ENCODE results near the gene GHSR.

The GHSR gene

DNA sequence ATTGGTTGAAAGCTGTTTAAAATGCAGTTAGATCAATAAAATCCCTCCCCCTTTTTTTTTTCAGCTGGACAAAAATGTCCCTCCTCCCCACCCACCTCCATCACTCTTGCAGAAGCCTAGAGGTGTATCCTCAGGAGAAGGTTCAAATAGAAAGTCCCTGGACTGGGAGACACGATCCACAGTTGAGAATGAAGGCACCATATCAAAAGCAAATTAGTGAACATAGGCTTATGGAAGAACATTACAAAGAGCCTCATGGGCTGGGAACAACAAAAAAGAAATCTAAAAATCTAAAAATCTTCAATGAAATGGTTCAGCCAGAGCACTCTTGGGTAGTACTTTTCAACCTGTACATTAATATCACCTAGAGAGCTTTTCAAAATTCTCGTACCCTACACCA, 46.2 kb downstream of the GHSR start:
- H3K27me3 ChIP-seq (ENCODE audit: control insufficient read depth in 2 of 2, insufficient read depth in 2 of 2, low read length in 2 of 2) = no peaks in the 10 kb centered on the region
- H3K36me3 ChIP-seq (ENCODE audit: control insufficient read depth in 2 of 2, insufficient read depth in 2 of 2, low read length in 2 of 2) = peaks cover 6 to 14% of the 10 kb centered on the region in 2 donors
- no peak overlapping the region for H3K27ac ChIP-seq (ENCODE audit: low read depth in 2 of 2, low read length in 2 of 2)
- H3K9me3 ChIP-seq (ENCODE audit: control insufficient read depth in 2 of 2, low read length in 2 of 2) = no peaks in the 10 kb centered on the region
- no peak overlapping the region for H3K9ac ChIP-seq (ENCODE audit: low read depth in 1 of 2, low read length in 2 of 2)
- H3K4me1 ChIP-seq (ENCODE audit: control insufficient read depth in 2 of 2, insufficient read depth in 2 of 2, low read length in 2 of 2) = no peaks in the 10 kb centered on the region
- H3K4me3 ChIP-seq (ENCODE audit: low read length in 2 of 2) = no peak overlapping the region

DNA sequence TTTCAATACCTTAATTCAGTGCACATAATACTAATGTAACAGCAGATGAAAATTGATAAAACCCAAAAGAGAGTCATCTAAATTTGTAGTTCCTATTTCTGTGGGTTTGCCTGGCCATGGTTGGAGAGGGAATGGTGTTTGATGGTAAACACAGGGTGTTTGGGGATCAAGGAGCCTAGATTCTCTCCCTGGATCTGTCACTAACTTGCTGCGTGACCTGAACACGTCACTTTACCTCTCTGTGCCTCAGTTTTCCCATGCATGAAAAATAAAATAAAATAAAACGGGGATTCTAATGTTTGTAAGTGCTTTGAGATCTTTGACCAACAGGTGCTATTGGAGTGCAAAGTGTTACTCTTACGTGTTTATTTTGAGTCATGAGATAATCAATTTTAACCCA, 49.8 kb downstream of the GHSR start:
- Histone ChIP-seq H3K36me3 (ENCODE audit: control insufficient read depth in 2 of 2, insufficient read depth in 2 of 2, low read length in 2 of 2) (peaks cover 15 to 17% of the 10 kb centered on the region in 2 donors), H3K4me1 (ENCODE audit: control insufficient read depth in 2 of 2, insufficient read depth in 2 of 2, low read length in 2 of 2) (no peaks in the 10 kb centered on the region), H3K27ac (ENCODE audit: low read depth in 2 of 2, low read length in 2 of 2) (no peak overlapping the region), H3K9me3 (ENCODE audit: control insufficient read depth in 2 of 2, low read length in 2 of 2) (no peaks in the 10 kb centered on the region), H3K27me3 (ENCODE audit: control insufficient read depth in 2 of 2, insufficient read depth in 2 of 2, low read length in 2 of 2) (no peaks in the 10 kb centered on the region), H3K9ac (ENCODE audit: low read depth in 1 of 2, low read length in 2 of 2) (no peak overlapping the region), H3K4me3 (ENCODE audit: low read length in 2 of 2) (no peak overlapping the region)

DNA sequence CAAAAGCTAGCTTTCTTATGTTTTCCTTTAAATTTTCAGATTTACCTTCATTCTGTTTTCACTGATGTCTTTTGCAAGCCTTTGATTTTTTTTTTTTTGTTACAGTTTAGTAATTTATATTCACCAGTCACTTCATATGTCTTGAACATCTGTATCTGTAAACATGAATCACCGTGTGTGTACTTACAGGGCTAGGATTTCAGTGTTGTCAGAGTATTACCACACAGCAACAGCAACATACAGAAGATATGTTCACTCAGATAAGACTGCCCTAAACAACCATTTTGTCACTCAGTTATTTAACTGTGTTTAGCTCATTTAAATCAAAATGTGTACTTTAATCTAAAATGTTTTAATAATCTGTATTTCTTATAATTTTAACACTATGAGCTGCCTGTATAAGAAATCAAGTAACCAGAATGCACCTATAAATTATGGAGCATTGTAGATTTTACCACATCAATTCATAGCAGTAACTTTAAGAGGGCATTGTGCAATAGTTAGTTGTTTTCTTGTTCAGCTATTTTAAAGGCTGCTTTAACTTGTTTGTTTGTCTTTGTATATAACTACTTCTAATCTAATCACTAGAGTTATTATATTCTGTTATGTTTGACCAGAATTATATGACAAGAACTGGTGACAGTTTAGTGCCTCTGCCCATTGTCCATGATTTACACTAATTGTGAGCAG, 50.4 kb downstream of the GHSR start:
- Histone ChIP-seq H3K9me3 (ENCODE audit: control insufficient read depth in 2 of 2, low read length in 2 of 2) (no peaks in the 10 kb centered on the region), H3K4me3 (ENCODE audit: low read length in 2 of 2) (no peak overlapping the region), H3K27ac (ENCODE audit: low read depth in 2 of 2, low read length in 2 of 2) (no peak overlapping the region), H3K36me3 (ENCODE audit: control insufficient read depth in 2 of 2, insufficient read depth in 2 of 2, low read length in 2 of 2) (peaks cover 15 to 17% of the 10 kb centered on the region in 2 donors), H3K4me1 (ENCODE audit: control insufficient read depth in 2 of 2, insufficient read depth in 2 of 2, low read length in 2 of 2) (no peaks in the 10 kb centered on the region), H3K9ac (ENCODE audit: low read depth in 1 of 2, low read length in 2 of 2) (no peak overlapping the region), H3K27me3 (ENCODE audit: control insufficient read depth in 2 of 2, insufficient read depth in 2 of 2, low read length in 2 of 2) (no peaks in the 10 kb centered on the region)

DNA sequence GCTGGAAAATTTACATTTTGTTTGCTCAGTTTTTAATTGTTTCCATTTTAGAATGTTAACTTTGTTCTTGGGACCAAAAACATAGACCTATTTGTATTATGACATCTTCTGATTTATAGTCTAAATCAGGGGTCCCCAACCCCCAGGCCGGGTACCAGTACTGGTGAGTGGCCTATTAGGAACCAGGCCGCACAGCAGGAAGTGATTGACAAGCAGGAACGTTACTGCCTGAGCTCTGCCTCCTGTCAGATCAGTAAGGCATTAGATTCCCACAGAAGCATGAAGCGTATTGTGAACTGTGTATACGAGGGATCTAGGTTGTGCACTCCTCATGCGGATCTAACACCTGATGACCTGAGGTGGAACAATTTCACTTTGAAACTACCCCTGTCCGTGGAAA, 51.9 kb downstream of the GHSR start:
- no peaks in the 10 kb centered on the region for H3K4me1 ChIP-seq (ENCODE audit: control insufficient read depth in 2 of 2, insufficient read depth in 2 of 2, low read length in 2 of 2)
- H3K27me3 ChIP-seq (ENCODE audit: control insufficient read depth in 2 of 2, insufficient read depth in 2 of 2, low read length in 2 of 2) = no peaks in the 10 kb centered on the region
- no peaks in the 10 kb centered on the region for H3K9me3 ChIP-seq (ENCODE audit: control insufficient read depth in 2 of 2, low read length in 2 of 2)
- peaks cover 14 to 16% of the 10 kb centered on the region in 2 donors for H3K36me3 ChIP-seq (ENCODE audit: control insufficient read depth in 2 of 2, insufficient read depth in 2 of 2, low read length in 2 of 2)
- H3K27ac ChIP-seq (ENCODE audit: low read depth in 2 of 2, low read length in 2 of 2) = no peak overlapping the region
- no peak overlapping the region for H3K4me3 ChIP-seq (ENCODE audit: low read length in 2 of 2)
- H3K9ac ChIP-seq (ENCODE audit: low read depth in 1 of 2, low read length in 2 of 2) = no peak overlapping the region

DNA sequence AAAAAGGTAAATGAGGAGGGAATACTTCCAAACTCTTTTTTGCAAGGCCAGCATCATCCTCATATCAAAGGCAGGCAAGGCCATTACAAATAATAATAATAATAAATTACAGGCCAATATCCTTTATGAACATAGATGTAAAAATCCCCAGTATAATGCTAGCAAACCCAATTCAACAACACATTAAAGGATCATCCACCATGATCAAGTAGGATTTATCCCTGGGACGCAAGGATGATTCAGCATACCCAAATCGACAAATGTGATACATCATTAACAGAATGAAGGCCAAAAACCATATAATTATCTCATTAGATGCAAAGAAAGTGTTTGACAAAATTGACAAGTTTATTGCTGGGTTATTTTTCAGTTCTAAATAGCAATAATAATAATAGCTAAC, 53.6 kb downstream of the GHSR start:
- Histone ChIP-seq H3K4me3 (ENCODE audit: low read length in 2 of 2) (no peak overlapping the region), H3K9ac (ENCODE audit: low read depth in 1 of 2, low read length in 2 of 2) (no peak overlapping the region), H3K27me3 (ENCODE audit: control insufficient read depth in 2 of 2, insufficient read depth in 2 of 2, low read length in 2 of 2) (no peaks in the 10 kb centered on the region), H3K36me3 (ENCODE audit: control insufficient read depth in 2 of 2, insufficient read depth in 2 of 2, low read length in 2 of 2) (peaks cover 11 to 14% of the 10 kb centered on the region in 2 donors), H3K4me1 (ENCODE audit: control insufficient read depth in 2 of 2, insufficient read depth in 2 of 2, low read length in 2 of 2) (no peaks in the 10 kb centered on the region), H3K9me3 (ENCODE audit: control insufficient read depth in 2 of 2, low read length in 2 of 2) (no peaks in the 10 kb centered on the region), H3K27ac (ENCODE audit: low read depth in 2 of 2, low read length in 2 of 2) (no peak overlapping the region)

Data from mucosa of rectum (tissue), 2 donors.